Astrocyte (in vitro differentiated cells and primary cell): Measurements from ENCODE around the gene SLC45A2. TPM values are rescaled to one million over a fixed set of nuclear protein-coding genes. Genes with fewer than 3 reads are reported as not detected.

Experiments
- DNase-seq: peaks from one replicate; pipeline ENCODE4 v3.0.0-alpha.2; 2010; ENCODE audit warnings: low read depth
- FAIRE-seq: peaks from 2 replicates; lab custom pipeline; 2011; peaks lifted over from hg19 to GRCh38; lab: Jason Lieb, UNC
- H2AFZ ChIP-seq: 2 replicates; pipeline ENCODE4 v1.6.0; 2012; ENCODE audit warnings: low read depth, low read length, inconsistent platforms
- H3K27ac ChIP-seq: 2 replicates; pipeline ENCODE4 v1.5.1; 2011; ENCODE audit warnings: low read depth, low read length, inconsistent platforms
- H3K27me3 ChIP-seq: 2 replicates; pipeline ENCODE4 v1.6.0; 2011; ENCODE audit warnings: low read length, inconsistent platforms; ENCODE audit not compliant: insufficient read depth
- H3K36me3 ChIP-seq: 2 replicates; pipeline ENCODE4 v1.5.1; 2011; ENCODE audit warnings: low read length, inconsistent platforms; ENCODE audit not compliant: insufficient read depth
- H3K4me1 ChIP-seq: 2 replicates; pipeline ENCODE4 v1.5.1; 2011; ENCODE audit warnings: low read length, inconsistent platforms; ENCODE audit not compliant: insufficient read depth
- H3K4me2 ChIP-seq: 2 replicates; pipeline ENCODE4 v1.6.0; 2012; ENCODE audit warnings: low read length, inconsistent platforms
- H3K4me3 ChIP-seq: 2 replicates; pipeline ENCODE4 v1.5.1; 2011; ENCODE audit warnings: low read depth, mild to moderate bottlenecking, low read length, inconsistent platforms; ENCODE audit not compliant: insufficient read depth
- H3K79me2 ChIP-seq: 2 replicates; pipeline ENCODE4 v1.6.0; 2012; ENCODE audit warnings: mild to moderate bottlenecking, low read length, inconsistent platforms; ENCODE audit not compliant: insufficient read depth
- H3K9ac ChIP-seq: 2 replicates; pipeline ENCODE4 v1.6.0; 2012; ENCODE audit warnings: mild to moderate bottlenecking, low read length, inconsistent platforms
- H3K9me3 ChIP-seq: 2 replicates; pipeline ENCODE4 v1.5.1; 2012; ENCODE audit warnings: low read depth, mild to moderate bottlenecking, low read length, inconsistent platforms; ENCODE audit not compliant: insufficient read depth
- H4K20me1 ChIP-seq: 2 replicates; pipeline ENCODE4 v1.6.0; 2012; ENCODE audit warnings: low read length, inconsistent platforms; ENCODE audit not compliant: insufficient read depth
- H3K27ac Mint-ChIP-seq: one replicate; pipeline ENCODE4 v1.8.0; 2021; ENCODE audit warnings: mild to moderate bottlenecking, mixed read lengths; ENCODE audit not compliant: unreplicated experiment
- H3K27me3 Mint-ChIP-seq: one replicate; pipeline ENCODE4 v1.8.0; 2021; ENCODE audit warnings: low read depth, mixed read lengths; ENCODE audit not compliant: unreplicated experiment
- H3K36me3 Mint-ChIP-seq: one replicate; pipeline ENCODE4 v1.8.0; 2021; ENCODE audit warnings: low read depth, mixed read lengths; ENCODE audit not compliant: unreplicated experiment
- H3K4me1 Mint-ChIP-seq: one replicate; pipeline ENCODE4 v1.8.0; 2021; ENCODE audit warnings: low read depth, mixed read lengths; ENCODE audit not compliant: unreplicated experiment
- H3K4me3 Mint-ChIP-seq: one replicate; pipeline ENCODE4 v1.8.0; 2021; ENCODE audit warnings: mild to moderate bottlenecking, moderate library complexity, mixed read lengths; ENCODE audit not compliant: unreplicated experiment
- H3K9me3 Mint-ChIP-seq: one replicate; pipeline ENCODE4 v1.8.0; 2021; ENCODE audit warnings: mild to moderate bottlenecking, mixed read lengths; ENCODE audit not compliant: unreplicated experiment
- EZH2 ChIP-seq: IDR thresholded peaks from 2 replicates; pipeline ENCODE4 v1.6.1; 2012; ENCODE audit warnings: mild to moderate bottlenecking, low read length, inconsistent platforms; ENCODE audit not compliant: insufficient read depth
- total RNA-seq: library from RNA; stranded (reverse); gene quantifications from 2 replicates; pipeline ENCODE4 v1.2.1, GENCODE V29; 2021
- TF ChIP-seq, protein P1 (sequence below): IDR thresholded peaks from 2 replicates; pipeline ENCODE4 v1.5.1; 2011; ENCODE audit warnings: low read depth, mild to moderate bottlenecking, inconsistent platforms, low read length, moderate library complexity; ENCODE audit not compliant: insufficient read depth

The SLC45A2 gene
- total RNA-seq, 1 donor from 2014 or later: 0.98 TPM

GRCh38 chr5:34009610-34010009, 25.1 kb upstream of the SLC45A2 start:
- H3K27me3 ChIP-seq: no peaks in the 10 kb centered on the region
- DNase-seq (no peak), FAIRE-seq (no peak)
- no peak overlapping the region for H3K27ac ChIP-seq
- H3K36me3 ChIP-seq: no peaks in the 10 kb centered on the region
- no peak overlapping the region for H2AFZ ChIP-seq
- H3K9me3 ChIP-seq: no peaks in the 10 kb centered on the region
- H3K4me1 ChIP-seq: peaks cover 9% of the 10 kb centered on the region
- H3K9me3 Mint-ChIP-seq: no peaks in the 10 kb centered on the region
- no peak overlapping the region for H3K4me3 Mint-ChIP-seq
- no peak overlapping the region for H3K4me2 ChIP-seq
- no peak overlapping the region for H3K27ac Mint-ChIP-seq
- H3K36me3 Mint-ChIP-seq: peaks cover 3% of the 10 kb centered on the region
- no peaks in the 10 kb centered on the region for H4K20me1 ChIP-seq
- no peak overlapping the region for H3K4me3 ChIP-seq
- no peak overlapping the region for H3K9ac ChIP-seq
- peaks cover 9% of the 10 kb centered on the region for H3K4me1 Mint-ChIP-seq
- TF ChIP-seq, protein P1, sequence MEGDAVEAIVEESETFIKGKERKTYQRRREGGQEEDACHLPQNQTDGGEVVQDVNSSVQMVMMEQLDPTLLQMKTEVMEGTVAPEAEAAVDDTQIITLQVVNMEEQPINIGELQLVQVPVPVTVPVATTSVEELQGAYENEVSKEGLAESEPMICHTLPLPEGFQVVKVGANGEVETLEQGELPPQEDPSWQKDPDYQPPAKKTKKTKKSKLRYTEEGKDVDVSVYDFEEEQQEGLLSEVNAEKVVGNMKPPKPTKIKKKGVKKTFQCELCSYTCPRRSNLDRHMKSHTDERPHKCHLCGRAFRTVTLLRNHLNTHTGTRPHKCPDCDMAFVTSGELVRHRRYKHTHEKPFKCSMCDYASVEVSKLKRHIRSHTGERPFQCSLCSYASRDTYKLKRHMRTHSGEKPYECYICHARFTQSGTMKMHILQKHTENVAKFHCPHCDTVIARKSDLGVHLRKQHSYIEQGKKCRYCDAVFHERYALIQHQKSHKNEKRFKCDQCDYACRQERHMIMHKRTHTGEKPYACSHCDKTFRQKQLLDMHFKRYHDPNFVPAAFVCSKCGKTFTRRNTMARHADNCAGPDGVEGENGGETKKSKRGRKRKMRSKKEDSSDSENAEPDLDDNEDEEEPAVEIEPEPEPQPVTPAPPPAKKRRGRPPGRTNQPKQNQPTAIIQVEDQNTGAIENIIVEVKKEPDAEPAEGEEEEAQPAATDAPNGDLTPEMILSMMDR: no peak
- no peak for TF ChIP-seq EZH2
- peaks cover 11% of the 10 kb centered on the region for H3K79me2 ChIP-seq
- no peaks in the 10 kb centered on the region for H3K27me3 Mint-ChIP-seq

- Histone ChIP-seq H3K36me3 (no peaks in the 10 kb centered on the region), H3K9ac (peak overlapping the region; percentile 86), H3K79me2 (peaks cover 11% of the 10 kb centered on the region), H2AFZ (peak overlapping the region; percentile 77), H3K4me1 (peaks cover 9% of the 10 kb centered on the region), H3K4me2 (peak overlapping the region; percentile 89), H3K4me3 (peak overlapping the region; percentile 82), H3K27me3 (no peaks in the 10 kb centered on the region), H3K27ac (no peak overlapping the region), H3K9me3 (no peaks in the 10 kb centered on the region), H4K20me1 (no peaks in the 10 kb centered on the region)
- TF ChIP-seq EZH2: no peak
- TF ChIP-seq, protein P1: no peak
- Mint-ChIP-seq H3K9me3 (no peaks in the 10 kb centered on the region), H3K27ac (peak overlapping the region; percentile 64), H3K27me3 (no peaks in the 10 kb centered on the region), H3K36me3 (peaks cover 3% of the 10 kb centered on the region), H3K4me3 (peak overlapping the region; percentile 93), H3K4me1 (peaks cover 9% of the 10 kb centered on the region)
- no peak for FAIRE-seq
- DNase-seq: no peak
Observed at GRCh38 chr5:34008802-34009201, 24.3 kb upstream of the SLC45A2 start.
